ENCODE results near the gene HMOX2.

The HMOX2 gene

GRCh38 chr16:4465977-4466779, 10.0 kb upstream of the HMOX2 start:
- DNase-seq = no peak

GRCh38 chr16:4467916-4468315, 8.3 kb upstream of the HMOX2 start:
- DNase-seq = no peak

GRCh38 chr16:4468972-4469371, 7.2 kb upstream of the HMOX2 start:
- DNase-seq = no peak

- no peak for DNase-seq
These were observed 4.3 kb upstream of the HMOX2 start for GRCh38 chr16:4471869-4472268.

- DNase-seq = peak; percentile 16
These were observed 3.3 kb upstream of the HMOX2 start for GRCh38 chr16:4472880-4473279.

- peak; percentile 91 for DNase-seq
These were observed 1.8 kb upstream of the HMOX2 start, which contains the start of gene NMRAL1 for GRCh38 chr16:4474192-4474961. Gene NMRAL1 (minus strand): TSS chr16:4474625. CDS start chr16:4474132, 493 bp downstream.

GRCh38 chr16:4477966-4478365, 1.8 kb downstream of the HMOX2 start:
- peak; percentile 58 for DNase-seq

GRCh38 chr16:4481526-4481925, 5.3 kb downstream of the HMOX2 start:
- DNase-seq = no peak

GRCh38 chr16:4481963-4482362, 5.8 kb downstream of the HMOX2 start:
- no peak for DNase-seq

- no peak for DNase-seq
These were observed 10.1 kb downstream of the HMOX2 start for GRCh38 chr16:4486126-4486893.

- DNase-seq = no peak
These were observed 11.8 kb downstream of the HMOX2 start for GRCh38 chr16:4487955-4488498.

GRCh38 chr16:4488499-4488967, 12.3 kb downstream of the HMOX2 start:
- DNase-seq = no peak

GRCh38 chr16:4489030-4489429, 12.8 kb downstream of the HMOX2 start:
- DNase-seq = no peak

- no peak for DNase-seq
These were observed 15.7 kb downstream of the HMOX2 start for GRCh38 chr16:4491898-4492297.

- DNase-seq = no peak
These were observed 18.7 kb downstream of the HMOX2 start for GRCh38 chr16:4494746-4495490.

GRCh38 chr16:4495766-4496165, 19.6 kb downstream of the HMOX2 start:
- DNase-seq = no peak

- no peak for DNase-seq
These were observed 20.1 kb downstream of the HMOX2 start for GRCh38 chr16:4496305-4496704.

GRCh38 chr16:4498546-4499195, 22.5 kb downstream of the HMOX2 start:
- DNase-seq = no peak

- no peak for DNase-seq
These were observed 23.0 kb downstream of the HMOX2 start for GRCh38 chr16:4499196-4499555.

- DNase-seq = peak; percentile 51
These were observed 24.1 kb downstream of the HMOX2 start for GRCh38 chr16:4500272-4500671.

- DNase-seq = no peak
These were observed 24.9 kb downstream of the HMOX2 start for GRCh38 chr16:4501071-4501478.

Measured in suppressor macrophage treated with lipopolysaccharide for 4 hours (primary cell).